Measurements from ENCODE around the gene GXYLT1.

Gene GXYLT1

GRCh38 chr12:42104087-42104486 lies 40.6 kb downstream of the GXYLT1 start:
- no peak overlapping the region for H3K9ac ChIP-seq
- TF ChIP-seq Cebpa-rat (IDR thresholded peaks at IDR 0.05) = no peak
- H3K4me1 ChIP-seq = peaks cover 9% of the 10 kb centered on the region; the same call in 1 of the 2 replicates
- no peak overlapping the region for H3K27ac ChIP-seq
- H4K20me1 ChIP-seq = no peaks in the 10 kb centered on the region
- H3K9me3 ChIP-seq = no peaks in the 10 kb centered on the region
- no peak overlapping the region for H3K4me2 ChIP-seq
- no peak overlapping the region for H3K4me3 ChIP-seq
- H3K27me3 ChIP-seq = no peaks in the 10 kb centered on the region
- H3K36me3 ChIP-seq = peaks cover 24% of the 10 kb centered on the region

GRCh38 chr12:42103155-42103554 lies 41.5 kb downstream of the GXYLT1 start:
- peaks cover 9% of the 10 kb centered on the region; the same call in 1 of the 2 replicates for H3K4me1 ChIP-seq
- H3K9ac ChIP-seq = no peak overlapping the region
- H4K20me1 ChIP-seq = no peaks in the 10 kb centered on the region
- H3K4me3 ChIP-seq = no peak overlapping the region
- no peaks in the 10 kb centered on the region for H3K27me3 ChIP-seq
- no peaks in the 10 kb centered on the region for H3K9me3 ChIP-seq
- TF ChIP-seq Cebpa-rat (IDR thresholded peaks at IDR 0.05) = no peak
- H3K27ac ChIP-seq = no peak overlapping the region
- H3K36me3 ChIP-seq = peaks cover 18% of the 10 kb centered on the region
- H3K4me2 ChIP-seq = no peak overlapping the region

- no peaks in the 10 kb centered on the region for H4K20me1 ChIP-seq
- H3K9ac ChIP-seq = no peak overlapping the region
- H3K27me3 ChIP-seq = no peaks in the 10 kb centered on the region
- peaks cover 20% of the 10 kb centered on the region for H3K36me3 ChIP-seq
- no peaks in the 10 kb centered on the region for H3K9me3 ChIP-seq
- no peak for TF ChIP-seq Cebpa-rat (IDR thresholded peaks at IDR 0.05)
- H3K4me1 ChIP-seq = peaks cover 9% of the 10 kb centered on the region; the same call in 1 of the 2 replicates
- no peak overlapping the region for H3K27ac ChIP-seq
- no peak overlapping the region for H3K4me2 ChIP-seq
- H3K4me3 ChIP-seq = no peak overlapping the region
Measured at GRCh38 chr12:42102720-42103119, 42.0 kb downstream of the GXYLT1 start.

- Histone ChIP-seq H3K36me3 (peaks cover 29% of the 10 kb centered on the region), H3K4me2 (no peak overlapping the region), H3K27ac (no peak overlapping the region), H3K4me3 (no peak overlapping the region), H4K20me1 (no peaks in the 10 kb centered on the region), H3K9me3 (no peaks in the 10 kb centered on the region), H3K27me3 (no peaks in the 10 kb centered on the region), H3K9ac (no peak overlapping the region), H3K4me1 (peaks cover 2% of the 10 kb centered on the region; the same call in 1 of the 2 replicates)
- no peak for TF ChIP-seq Cebpa-rat (IDR thresholded peaks at IDR 0.05)
Measured at GRCh38 chr12:42099433-42099832, 45.2 kb downstream of the GXYLT1 start.

- Histone ChIP-seq H3K9ac (no peak overlapping the region), H3K4me2 (no peak overlapping the region)
Measured at GRCh38 chr12:42097971-42098370, 46.7 kb downstream of the GXYLT1 start.

GRCh38 chr12:42094277-42094676 lies 50.4 kb downstream of the GXYLT1 start:
- H3K9ac ChIP-seq = no peak overlapping the region
- no peak overlapping the region for H3K4me2 ChIP-seq

More at GRCh38 chr12:42097971-42098370, 46.7 kb downstream of the GXYLT1 start:
- Histone ChIP-seq H3K27ac (no peak overlapping the region), H3K27me3 (no peaks in the 10 kb centered on the region), H3K4me3 (no peak overlapping the region), H3K36me3 (peaks cover 42% of the 10 kb centered on the region), H3K4me1 (no peaks in the 10 kb centered on the region), H4K20me1 (no peaks in the 10 kb centered on the region), H3K9me3 (no peaks in the 10 kb centered on the region)
- no peak for TF ChIP-seq Cebpa-rat (IDR thresholded peaks at IDR 0.05)

GRCh38 chr12:42091769-42092168 lies 52.9 kb downstream of the GXYLT1 start:
- no peak overlapping the region for H3K9ac ChIP-seq
- no peaks in the 10 kb centered on the region for H4K20me1 ChIP-seq
- no peak for TF ChIP-seq Cebpa-rat (IDR thresholded peaks at IDR 0.05)
- H3K9me3 ChIP-seq = no peaks in the 10 kb centered on the region
- H3K27ac ChIP-seq = no peak overlapping the region
- peaks cover 56% of the 10 kb centered on the region for H3K36me3 ChIP-seq
- H3K4me3 ChIP-seq = no peak overlapping the region
- H3K4me1 ChIP-seq = no peaks in the 10 kb centered on the region
- H3K27me3 ChIP-seq = no peaks in the 10 kb centered on the region
- H3K4me2 ChIP-seq = no peak overlapping the region

More at GRCh38 chr12:42094277-42094676, 50.4 kb downstream of the GXYLT1 start:
- TF ChIP-seq Cebpa-rat (IDR thresholded peaks at IDR 0.05) = no peak
- Histone ChIP-seq H3K4me3 (no peak overlapping the region), H3K27me3 (no peaks in the 10 kb centered on the region), H3K36me3 (peaks cover 55% of the 10 kb centered on the region), H4K20me1 (no peaks in the 10 kb centered on the region), H3K27ac (no peak overlapping the region), H3K9me3 (no peaks in the 10 kb centered on the region), H3K4me1 (no peaks in the 10 kb centered on the region)

GRCh38 chr12:42090899-42091298 lies 53.8 kb downstream of the GXYLT1 start:
- Histone ChIP-seq H3K36me3 (peaks cover 49% of the 10 kb centered on the region), H3K27ac (no peak overlapping the region), H4K20me1 (no peaks in the 10 kb centered on the region), H3K9me3 (no peaks in the 10 kb centered on the region), H3K4me3 (no peak overlapping the region), H3K27me3 (no peaks in the 10 kb centered on the region), H3K4me2 (no peak overlapping the region), H3K4me1 (no peaks in the 10 kb centered on the region), H3K9ac (no peak overlapping the region)
- TF ChIP-seq Cebpa-rat (IDR thresholded peaks at IDR 0.05) = no peak

GRCh38 chr12:42086031-42086430 lies 58.6 kb downstream of the GXYLT1 start:
- H3K27ac ChIP-seq = no peak overlapping the region
- no peak overlapping the region for H3K9ac ChIP-seq
- no peak for TF ChIP-seq Cebpa-rat (IDR thresholded peaks at IDR 0.05)
- peaks cover 37% of the 10 kb centered on the region for H3K36me3 ChIP-seq
- no peak overlapping the region for H3K4me3 ChIP-seq
- no peak overlapping the region for H3K4me2 ChIP-seq
- H3K9me3 ChIP-seq = no peaks in the 10 kb centered on the region
- H3K27me3 ChIP-seq = no peaks in the 10 kb centered on the region
- H3K4me1 ChIP-seq = no peaks in the 10 kb centered on the region
- H4K20me1 ChIP-seq = no peaks in the 10 kb centered on the region

- peaks cover 41% of the 10 kb centered on the region for H3K36me3 ChIP-seq
- H4K20me1 ChIP-seq = no peaks in the 10 kb centered on the region
- H3K4me3 ChIP-seq = no peak overlapping the region
- no peaks in the 10 kb centered on the region for H3K27me3 ChIP-seq
- H3K4me2 ChIP-seq = no peak overlapping the region
- no peak overlapping the region for H3K9ac ChIP-seq
- no peaks in the 10 kb centered on the region for H3K4me1 ChIP-seq
- H3K9me3 ChIP-seq = no peaks in the 10 kb centered on the region
- no peak overlapping the region for H3K27ac ChIP-seq
- TF ChIP-seq Cebpa-rat (IDR thresholded peaks at IDR 0.05) = no peak
Measured at GRCh38 chr12:42085594-42085993, 59.1 kb downstream of the GXYLT1 start.

- H3K9ac ChIP-seq = no peak overlapping the region
- no peak overlapping the region for H3K4me3 ChIP-seq
- H3K4me1 ChIP-seq = no peaks in the 10 kb centered on the region
- H4K20me1 ChIP-seq = no peaks in the 10 kb centered on the region
- no peak overlapping the region for H3K27ac ChIP-seq
- TF ChIP-seq Cebpa-rat (IDR thresholded peaks at IDR 0.05) = no peak
- H3K27me3 ChIP-seq = no peaks in the 10 kb centered on the region
- H3K36me3 ChIP-seq = peaks cover 38% of the 10 kb centered on the region
- H3K4me2 ChIP-seq = no peak overlapping the region
- H3K9me3 ChIP-seq = no peaks in the 10 kb centered on the region
Measured at GRCh38 chr12:42084522-42084921, 60.2 kb downstream of the GXYLT1 start.

Data from BLaER1 (cell line).